Keratinocyte (primary cell): ENCODE data around the gene AP4M1. TPM values are rescaled to one million over a fixed set of nuclear protein-coding genes. Genes with fewer than 3 reads are reported as not detected.

Experiments
- DNase-seq: peaks from one replicate; pipeline ENCODE4 v3.0.0-alpha.2; 2011; ENCODE audit warnings: low read depth, missing footprints, low spot score
- FAIRE-seq: peaks from 2 replicates; lab custom pipeline; 2011; peaks lifted over from hg19 to GRCh38; lab: Jason Lieb, UNC
- H2AFZ ChIP-seq: 2 replicates; pipeline ENCODE4 v1.6.0; 2012; ENCODE audit warnings: low read length, control low read depth, inconsistent platforms; ENCODE audit not compliant: control insufficient read depth
- H3K27ac ChIP-seq: 2 replicates; pipeline ENCODE4 v1.5.1; 2011; ENCODE audit warnings: low read length; ENCODE audit not compliant: control insufficient read depth, insufficient read depth
- H3K27me3 ChIP-seq: 3 replicates; pipeline ENCODE4 v1.6.0; 2011; ENCODE audit warnings: low read length; ENCODE audit not compliant: control insufficient read depth, insufficient read depth; ENCODE audit errors: extremely low read depth
- H3K36me3 ChIP-seq, 2 experiments: 2 replicates in 1 of 2; 3 replicates in 1 of 2; pipeline ENCODE4 v1.5.1; 2011; ENCODE audit warnings: low read length in 2 of 2, mild to moderate bottlenecking in 1 of 2; ENCODE audit not compliant: control insufficient read depth in 2 of 2, insufficient read depth in 2 of 2; ENCODE audit errors: extremely low read depth in 1 of 2
- H3K4me1 ChIP-seq: 3 replicates; pipeline ENCODE4 v1.5.1; 2011; ENCODE audit warnings: low read length; ENCODE audit not compliant: control insufficient read depth, insufficient read depth; ENCODE audit errors: extremely low read depth
- H3K4me2 ChIP-seq: 3 replicates; pipeline ENCODE4 v1.6.0; 2011; ENCODE audit warnings: low read depth, low read length; ENCODE audit not compliant: control insufficient read depth, insufficient read depth; ENCODE audit errors: extremely low read depth
- H3K4me3 ChIP-seq, 3 experiments: fragments of 200-600 bp in 1 of 3; sonication (generic) in 1 of 3; 2 replicates in 2 of 3; 3 replicates in 1 of 3; pipeline ENCODE4 v1.5.1; 2011 to 2016; ENCODE audit warnings: low read length in 3 of 3, mild to moderate bottlenecking in 3 of 3, control low read depth in 2 of 3, inconsistent platforms in 1 of 3, low read depth in 1 of 3, mixed read lengths in 1 of 3, mixed run types in 1 of 3, moderate library complexity in 1 of 3; ENCODE audit not compliant: control insufficient read depth in 2 of 3, insufficient read depth in 2 of 3; ENCODE audit errors: extremely low read depth in 1 of 3
- H3K79me2 ChIP-seq: 2 replicates; pipeline ENCODE4 v1.6.0; 2012; ENCODE audit warnings: low read length; ENCODE audit not compliant: control insufficient read depth, insufficient read depth
- H3K9ac ChIP-seq: 3 replicates; pipeline ENCODE4 v1.6.0; 2011; ENCODE audit warnings: low read length; ENCODE audit not compliant: control insufficient read depth, insufficient read depth; ENCODE audit errors: extremely low read depth
- H3K9me1 ChIP-seq: 3 replicates; pipeline ENCODE4 v1.6.0; 2011; ENCODE audit warnings: low read length; ENCODE audit not compliant: control insufficient read depth, insufficient read depth; ENCODE audit errors: extremely low read depth
- H3K9me3 ChIP-seq: 2 replicates; pipeline ENCODE4 v1.5.1; 2012; ENCODE audit warnings: low read depth, low read length; ENCODE audit not compliant: control insufficient read depth
- H4K20me1 ChIP-seq: 3 replicates; pipeline ENCODE4 v1.6.0; 2011; ENCODE audit warnings: low read length; ENCODE audit not compliant: control insufficient read depth, insufficient read depth; ENCODE audit errors: extremely low read depth
- EZH2 ChIP-seq: IDR thresholded peaks from one replicate; pipeline ENCODE4 v1.6.1; 2012; ENCODE audit warnings: inconsistent platforms, mild to moderate bottlenecking, low read length, moderate library complexity
- dilution Hi-C: fragments of 300-500 bp; cut with MboI; formaldehyde crosslinking; loops from one replicate; pipeline ENCODE4 v1.7.0; 2020; ENCODE audit warnings: low sequenced_read_pairs; ENCODE audit not compliant: extremely low pct_ligation_motif_present
- polyA plus RNA-seq, 5 experiments: library from polyadenylated mRNA; depleted of rRNA in 3 of 5; stranded (reverse) in 3 of 5; stranded (forward) in 1 of 5; unstranded in 1 of 5; fragments of >200 nt; gene quantifications; 1 replicate in 1 of 5; 2 replicates in 3 of 5; 3 replicates in 1 of 5; pipeline versions ENCODE4 v1.2.1 to v1.2.3, GENCODE V29; 2011 to 2012; ENCODE audit warnings: missing spikeins in 2 of 5, low read depth in 1 of 5, low replicate concordance in 1 of 5
- TF ChIP-seq, protein P1 (sequence below), 3 experiments: IDR thresholded peaks in 1 of 3; conservative IDR thresholded peaks in 1 of 3; optimal IDR thresholded peaks in 1 of 3; 2 replicates in 2 of 3; 3 replicates in 1 of 3; pipeline versions ENCODE3 to v1.5.1; 2011; ENCODE audit warnings: low read length in 3 of 3, mild to moderate bottlenecking in 3 of 3, moderate library complexity in 2 of 3, control low read depth in 1 of 3, inconsistent platforms in 1 of 3; ENCODE audit not compliant: insufficient read depth in 2 of 3; ENCODE audit errors: extremely low read depth in 1 of 3

The AP4M1 gene
- polyA plus RNA-seq, 1 donor (not counting 4 experiments of a cell fraction or from before 2014, with no cell fraction given): 14.2 TPM

DNA sequence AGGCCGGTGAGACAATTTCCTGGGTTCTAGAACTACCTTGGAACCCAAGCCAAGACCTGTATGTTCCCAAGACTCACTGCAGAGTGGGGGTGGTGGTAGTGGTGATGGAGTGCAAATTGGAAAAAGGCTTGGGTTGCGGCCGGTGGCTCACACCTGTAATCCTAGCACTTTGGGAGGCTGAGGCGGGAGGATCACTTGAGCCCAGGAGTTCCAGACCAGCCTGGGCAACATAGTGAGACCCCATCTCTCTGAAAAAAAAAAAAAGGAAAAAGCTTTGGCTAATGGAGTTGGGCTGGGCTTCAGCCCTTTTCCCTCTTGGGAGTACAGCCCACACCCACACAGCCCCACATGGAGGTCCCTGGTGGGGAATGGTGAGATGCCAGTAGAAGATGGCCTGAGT is 4.1 kb downstream of the AP4M1 start:
- peaks cover 5% of the 10 kb centered on the region for H3K4me1 ChIP-seq
- H3K4me2 ChIP-seq: no peak overlapping the region
- TF ChIP-seq EZH2: no peak
- TF ChIP-seq, protein P1, sequence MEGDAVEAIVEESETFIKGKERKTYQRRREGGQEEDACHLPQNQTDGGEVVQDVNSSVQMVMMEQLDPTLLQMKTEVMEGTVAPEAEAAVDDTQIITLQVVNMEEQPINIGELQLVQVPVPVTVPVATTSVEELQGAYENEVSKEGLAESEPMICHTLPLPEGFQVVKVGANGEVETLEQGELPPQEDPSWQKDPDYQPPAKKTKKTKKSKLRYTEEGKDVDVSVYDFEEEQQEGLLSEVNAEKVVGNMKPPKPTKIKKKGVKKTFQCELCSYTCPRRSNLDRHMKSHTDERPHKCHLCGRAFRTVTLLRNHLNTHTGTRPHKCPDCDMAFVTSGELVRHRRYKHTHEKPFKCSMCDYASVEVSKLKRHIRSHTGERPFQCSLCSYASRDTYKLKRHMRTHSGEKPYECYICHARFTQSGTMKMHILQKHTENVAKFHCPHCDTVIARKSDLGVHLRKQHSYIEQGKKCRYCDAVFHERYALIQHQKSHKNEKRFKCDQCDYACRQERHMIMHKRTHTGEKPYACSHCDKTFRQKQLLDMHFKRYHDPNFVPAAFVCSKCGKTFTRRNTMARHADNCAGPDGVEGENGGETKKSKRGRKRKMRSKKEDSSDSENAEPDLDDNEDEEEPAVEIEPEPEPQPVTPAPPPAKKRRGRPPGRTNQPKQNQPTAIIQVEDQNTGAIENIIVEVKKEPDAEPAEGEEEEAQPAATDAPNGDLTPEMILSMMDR (optimal IDR thresholded peaks at IDR 0.05 in 1 of 3, IDR thresholded peaks at IDR 0.05 in 1 of 3, conservative IDR thresholded peaks at IDR 0.05 in 1 of 3; ENCODE audit: extremely low read depth in 1 of 3, insufficient read depth in 2 of 3, low read length in 3 of 3): no peak
- no peak overlapping the region for H3K4me3 ChIP-seq
- no peak overlapping the region for H2AFZ ChIP-seq
- FAIRE-seq (no peak), DNase-seq (no peak)
- H4K20me1 ChIP-seq: no peaks in the 10 kb centered on the region
- H3K79me2 ChIP-seq: peaks cover 9% of the 10 kb centered on the region
- no peaks in the 10 kb centered on the region for H3K27me3 ChIP-seq
- no peaks in the 10 kb centered on the region for H3K9me1 ChIP-seq
- dilution Hi-C loops: no loop called here
- no peak overlapping the region for H3K9ac ChIP-seq
- H3K9me3 ChIP-seq: no peaks in the 10 kb centered on the region
- no peak overlapping the region for H3K27ac ChIP-seq
- H3K36me3 ChIP-seq: peaks cover 5 to 42% of the 10 kb centered on the region in 2 experiments

DNA sequence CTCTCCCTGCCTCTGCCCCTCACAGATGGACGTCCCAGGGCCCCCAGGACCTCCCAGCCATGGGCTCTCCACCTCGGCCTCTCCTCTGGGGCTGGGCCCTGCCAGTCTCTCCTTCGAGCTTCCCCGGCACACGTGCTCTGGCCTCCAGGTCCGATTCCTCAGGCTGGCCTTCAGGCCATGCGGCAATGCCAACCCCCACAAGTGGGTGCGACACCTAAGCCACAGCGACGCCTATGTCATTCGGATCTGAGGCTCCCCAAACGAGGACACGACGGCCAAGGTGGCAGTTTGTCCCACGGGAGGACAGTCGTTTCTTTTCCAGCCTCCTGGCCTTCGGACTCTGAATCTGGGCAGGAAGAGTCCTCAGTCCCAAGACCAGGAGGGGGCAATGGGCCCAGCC is 5.2 kb downstream of the AP4M1 start:
- Histone ChIP-seq H3K4me1 (peaks cover 5% of the 10 kb centered on the region), H3K9ac (no peak overlapping the region), H3K9me3 (no peaks in the 10 kb centered on the region), H3K4me2 (no peak overlapping the region), H3K79me2 (peaks cover 5% of the 10 kb centered on the region), H2AFZ (no peak overlapping the region), H3K27ac (no peak overlapping the region), H3K4me3 (no peak overlapping the region), H3K36me3 (peaks cover 10 to 45% of the 10 kb centered on the region in 2 experiments), H3K9me1 (no peaks in the 10 kb centered on the region), H3K27me3 (no peaks in the 10 kb centered on the region), H4K20me1 (no peaks in the 10 kb centered on the region)
- dilution Hi-C loops: no loop called here
- DNase-seq (no peak), FAIRE-seq (no peak)
- TF ChIP-seq EZH2: no peak
- TF ChIP-seq, protein P1 (optimal IDR thresholded peaks at IDR 0.05 in 1 of 3, IDR thresholded peaks at IDR 0.05 in 1 of 3, conservative IDR thresholded peaks at IDR 0.05 in 1 of 3; ENCODE audit: extremely low read depth in 1 of 3, insufficient read depth in 2 of 3, low read length in 3 of 3): no peak
